Upper lobe of left lung (tissue), 6 donors: ENCODE measurements around the gene SOX13. TPM values are rescaled to one million over a fixed set of nuclear protein-coding genes. Genes with fewer than 3 reads are reported as not detected.
A peak's percentile ranks its signal among the peaks of the same experiment; 100 is the strongest.
"Not testable (repeated sequence)": the region's sequence is repeated elsewhere in the genome, so short reads cannot be mapped to it uniquely, and the experiment has no call there.

Source experiments
- ATAC-seq, 2 donors: fragments of 200-7000 bp; cut with Tn5 transposase; one replicate each; pipeline ENCODE4 v1.9.1; 2022; ENCODE audit warnings: mild to moderate bottlenecking in 2 of 2, moderate library complexity in 2 of 2; ENCODE audit not compliant: low FRiP score in 2 of 2
- DNase-seq, 2 donors: peaks; one replicate each; pipeline ENCODE4 v3.0.0-alpha.2; 2019 to 2020
- H3K27ac ChIP-seq, 4 donors: fragments of 200-600 bp; sonication (generic); one replicate each; pipeline ENCODE4 v1.5.1; 2016 to 2019
- H3K27me3 ChIP-seq, 4 donors: fragments of 200-600 bp; sonication (generic); one replicate each; pipeline ENCODE4 v1.5.1; 2017 to 2019
- H3K36me3 ChIP-seq, 4 donors: fragments of 200-600 bp; sonication (generic); one replicate each; pipeline ENCODE4 v1.5.1; 2016 to 2019
- H3K4me1 ChIP-seq, 4 donors: fragments of 200-600 bp; sonication (generic); one replicate each; pipeline ENCODE4 v1.5.1; 2018 to 2019
- H3K4me3 ChIP-seq, 4 donors: fragments of 200-600 bp; sonication (generic); one replicate each; pipeline ENCODE4 v1.5.1; 2017 to 2019; ENCODE audit warnings: mild to moderate bottlenecking in 2 of 4, moderate library complexity in 1 of 4
- H3K9me3 ChIP-seq, 4 donors: fragments of 200-600 bp; sonication (generic); one replicate each; pipeline ENCODE4 v1.5.1; 2018 to 2019
- EP300 ChIP-seq, 4 donors: sonication (generic); formaldehyde crosslinking; IDR thresholded peaks; one replicate each; pipeline ENCODE4 v1.5.1; 2017; ENCODE audit warnings: antibody characterized with exemption in 4 of 4, control low read depth in 2 of 4
- POLR2A ChIP-seq, 4 donors: fragments of 450-650 bp; IDR thresholded peaks; one replicate each; pipeline ENCODE4 v1.5.1; 2016 to 2017; ENCODE audit warnings: antibody characterized with exemption in 4 of 4, mild to moderate bottlenecking in 2 of 4
- POLR2AphosphoS5 ChIP-seq, 2 donors: sonication (generic); formaldehyde crosslinking; IDR thresholded peaks; one replicate each; pipeline ENCODE4 v1.5.1; 2017; ENCODE audit warnings: antibody characterized with exemption in 2 of 2
- whole genome bisulfite sequencing, 2 donors: methylation state at CpG; one replicate each; pipeline ENCODE4 v1.1.5; 2017 to 2018; 5-methylcytosine and 5-hydroxymethylcytosine counted together
- total RNA-seq, 6 donors: library from RNA; depleted of rRNA in 4 of 6; stranded (reverse); fragments of >200 nt in 4 of 6; gene quantifications; one replicate each; pipeline versions ENCODE4 v1.1.0 to v1.2.1, GENCODE V29; 2016 to 2021
- TF ChIP-seq, protein P1 (sequence below), 6 experiments: fragments of 450-650 bp in 4 of 6; fragments of 200-600 bp in 2 of 6; sonication (generic) in 2 of 6; IDR thresholded peaks; one replicate each; pipeline ENCODE4 v1.5.1; 2016 to 2019; ENCODE audit warnings: antibody characterized with exemption in 6 of 6
- donor health status: DM: no; HTN: no; CAD: no; lungs with moderate emphysema.
- donor health status: DM: no; HTN: yes; CAD: no; lungs with severe emphysema.

Gene SOX13
- total RNA-seq, 6 donors from 2014 or later = 33.8 to 76.5 (median 63.9) TPM

DNA sequence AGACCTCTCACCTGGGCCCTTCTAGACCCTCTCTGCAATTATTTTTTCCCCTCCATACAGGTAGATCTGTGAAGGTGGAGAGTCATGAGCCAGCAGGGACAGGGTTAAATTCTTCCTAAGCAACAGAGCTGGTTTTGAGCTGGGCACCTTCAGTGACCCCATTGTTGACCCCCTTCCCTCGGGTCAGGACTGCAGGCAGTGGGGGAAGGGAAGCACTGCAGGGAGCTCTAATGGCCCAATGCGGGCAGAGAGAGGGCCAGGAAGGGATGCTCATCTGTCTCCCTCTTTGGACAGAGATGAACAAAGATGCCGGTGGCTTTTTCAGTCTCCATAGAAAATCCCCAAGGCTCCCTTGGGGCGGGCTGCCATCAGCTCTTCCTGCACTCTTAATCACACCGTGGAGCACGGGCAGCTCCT is 21.4 kb downstream of the SOX13 start:
- Histone ChIP-seq H3K27me3 (no peaks in the 10 kb centered on the region), H3K9me3 (no peaks in the 10 kb centered on the region), H3K36me3 (no peaks in the 10 kb centered on the region), H3K4me1 (peaks cover 68 to 79% (median 71%) of the 10 kb centered on the region in 4 donors), H3K27ac (peak overlapping the region; percentile 28 to 92 (median 82)), H3K4me3 (no peak overlapping the region)
- no peak for ATAC-seq
- DNase-seq = no peak
- no peak for TF ChIP-seq POLR2AphosphoS5 (IDR thresholded peaks at IDR 0.05)
- no peak for TF ChIP-seq POLR2A (IDR thresholded peaks at IDR 0.05)
- 25 to 48% methylated on average over 5 to 6 of the region's 6 CpGs for WGBS, 2 donors

DNA sequence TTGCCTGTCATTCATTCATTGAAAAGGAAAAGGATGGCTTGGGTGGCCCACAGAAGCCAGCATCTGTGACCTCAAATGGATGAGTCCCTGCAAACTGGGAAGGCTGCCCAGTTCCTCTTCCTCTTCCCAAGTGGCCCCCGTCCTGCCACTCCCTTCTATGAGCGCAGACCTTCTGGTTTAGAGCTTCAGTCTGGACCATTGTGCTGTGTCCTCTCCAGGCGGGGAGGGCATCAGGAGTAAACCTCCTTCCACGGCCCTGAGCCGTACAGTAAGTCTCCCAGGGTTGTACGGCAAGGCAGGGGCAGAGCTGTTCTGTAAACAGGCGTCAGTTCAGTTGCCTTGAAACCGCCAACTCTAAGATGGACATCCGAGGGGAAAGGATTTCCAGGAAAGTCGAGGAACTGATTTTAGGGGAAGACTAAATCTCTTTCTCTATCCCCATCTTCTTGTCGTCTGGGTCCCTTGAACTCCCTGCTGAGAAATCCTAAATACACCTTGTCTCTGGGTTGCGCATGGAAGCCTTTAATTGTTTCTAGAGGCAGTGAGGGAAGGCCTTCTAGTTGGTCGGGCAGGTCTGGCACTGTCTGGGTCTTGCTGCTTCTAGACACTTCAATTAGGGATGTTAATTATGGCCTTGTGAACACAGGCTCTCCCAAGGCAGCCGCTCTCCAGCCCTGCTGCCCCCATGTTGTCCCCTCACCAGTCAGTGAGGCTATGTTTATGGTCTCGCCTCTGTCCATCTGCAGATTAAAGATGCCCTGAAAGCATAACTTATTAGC is 22.1 kb downstream of the SOX13 start:
- DNase-seq (peak in 1 of 2 donors; percentile 62), ATAC-seq (peak; percentile 20 to 50)
- 65% methylated on average over 14 to 15 of the region's 15 CpGs for WGBS, 2 donors
- no peaks in the 10 kb centered on the region for H3K27me3 ChIP-seq
- TF ChIP-seq EP300 (IDR thresholded peaks at IDR 0.05) = peak in 1 of 4 donors; percentile 25
- no peak for TF ChIP-seq POLR2A (IDR thresholded peaks at IDR 0.05)
- TF ChIP-seq POLR2AphosphoS5 (IDR thresholded peaks at IDR 0.05) = peak; percentile 54 to 63
- no peak overlapping the region for H3K4me3 ChIP-seq
- peaks cover 61 to 75% (median 65%) of the 10 kb centered on the region in 4 donors for H3K4me1 ChIP-seq
- no peaks in the 10 kb centered on the region for H3K9me3 ChIP-seq
- peak overlapping the region in 3 of 4 donors; percentile 73 to 92 (median 92) for H3K27ac ChIP-seq
- no peaks in the 10 kb centered on the region for H3K36me3 ChIP-seq

GRCh38 chr1:204096931-204097330 is 24.0 kb downstream of the SOX13 start:
- TF ChIP-seq EP300 (IDR thresholded peaks at IDR 0.05) (no peak), POLR2AphosphoS5 (IDR thresholded peaks at IDR 0.05) (no peak), POLR2A (IDR thresholded peaks at IDR 0.05) (no peak)
- TF ChIP-seq, protein P1, sequence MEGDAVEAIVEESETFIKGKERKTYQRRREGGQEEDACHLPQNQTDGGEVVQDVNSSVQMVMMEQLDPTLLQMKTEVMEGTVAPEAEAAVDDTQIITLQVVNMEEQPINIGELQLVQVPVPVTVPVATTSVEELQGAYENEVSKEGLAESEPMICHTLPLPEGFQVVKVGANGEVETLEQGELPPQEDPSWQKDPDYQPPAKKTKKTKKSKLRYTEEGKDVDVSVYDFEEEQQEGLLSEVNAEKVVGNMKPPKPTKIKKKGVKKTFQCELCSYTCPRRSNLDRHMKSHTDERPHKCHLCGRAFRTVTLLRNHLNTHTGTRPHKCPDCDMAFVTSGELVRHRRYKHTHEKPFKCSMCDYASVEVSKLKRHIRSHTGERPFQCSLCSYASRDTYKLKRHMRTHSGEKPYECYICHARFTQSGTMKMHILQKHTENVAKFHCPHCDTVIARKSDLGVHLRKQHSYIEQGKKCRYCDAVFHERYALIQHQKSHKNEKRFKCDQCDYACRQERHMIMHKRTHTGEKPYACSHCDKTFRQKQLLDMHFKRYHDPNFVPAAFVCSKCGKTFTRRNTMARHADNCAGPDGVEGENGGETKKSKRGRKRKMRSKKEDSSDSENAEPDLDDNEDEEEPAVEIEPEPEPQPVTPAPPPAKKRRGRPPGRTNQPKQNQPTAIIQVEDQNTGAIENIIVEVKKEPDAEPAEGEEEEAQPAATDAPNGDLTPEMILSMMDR (IDR thresholded peaks at IDR 0.05) = no peak
- 69 to 75% methylated on average over 3 of the region's 3 CpGs for WGBS, 2 donors
- H3K36me3 ChIP-seq = no peaks in the 10 kb centered on the region
- H3K9me3 ChIP-seq = no peaks in the 10 kb centered on the region
- H3K4me3 ChIP-seq = no peak overlapping the region
- H3K27me3 ChIP-seq = no peaks in the 10 kb centered on the region
- H3K27ac ChIP-seq = peak overlapping the region in 3 of 4 donors; percentile 26 to 70 (median 52)
- no peak for DNase-seq
- peaks cover 56 to 75% (median 66%) of the 10 kb centered on the region in 4 donors for H3K4me1 ChIP-seq
- no peak for ATAC-seq

GRCh38 chr1:204098683-204099082 is 25.8 kb downstream of the SOX13 start:
- WGBS, 2 donors = 85 to 91% methylated on average over 4 of the region's 4 CpGs
- Histone ChIP-seq H3K4me1 (peaks cover 57 to 77% (median 66%) of the 10 kb centered on the region in 4 donors), H3K27me3 (no peaks in the 10 kb centered on the region), H3K27ac (peak overlapping the region in 3 of 4 donors; percentile 48 to 85 (median 56)), H3K36me3 (no peaks in the 10 kb centered on the region), H3K9me3 (no peaks in the 10 kb centered on the region), H3K4me3 (no peak overlapping the region)
- TF ChIP-seq, protein P1 (IDR thresholded peaks at IDR 0.05) = no peak
- TF ChIP-seq EP300 (IDR thresholded peaks at IDR 0.05) = no peak
- TF ChIP-seq POLR2AphosphoS5 (IDR thresholded peaks at IDR 0.05) = no peak
- TF ChIP-seq POLR2A (IDR thresholded peaks at IDR 0.05) = no peak
- ATAC-seq (no peak), DNase-seq (no peak)

- H3K4me3 ChIP-seq, H3K9me3 ChIP-seq, ATAC-seq, DNase-seq, H3K36me3 ChIP-seq, H3K27me3 ChIP-seq: not testable (repeated sequence)
- WGBS, 2 donors = 77 to 83% methylated on average over 2 of the region's 2 CpGs
- Histone ChIP-seq H3K27ac (peak overlapping the region; percentile 21 to 85 (median 80)), H3K4me1 (peaks cover 57 to 78% (median 65%) of the 10 kb centered on the region in 4 donors)
Observed at GRCh38 chr1:204099754-204100153, 26.8 kb downstream of the SOX13 start.

DNA sequence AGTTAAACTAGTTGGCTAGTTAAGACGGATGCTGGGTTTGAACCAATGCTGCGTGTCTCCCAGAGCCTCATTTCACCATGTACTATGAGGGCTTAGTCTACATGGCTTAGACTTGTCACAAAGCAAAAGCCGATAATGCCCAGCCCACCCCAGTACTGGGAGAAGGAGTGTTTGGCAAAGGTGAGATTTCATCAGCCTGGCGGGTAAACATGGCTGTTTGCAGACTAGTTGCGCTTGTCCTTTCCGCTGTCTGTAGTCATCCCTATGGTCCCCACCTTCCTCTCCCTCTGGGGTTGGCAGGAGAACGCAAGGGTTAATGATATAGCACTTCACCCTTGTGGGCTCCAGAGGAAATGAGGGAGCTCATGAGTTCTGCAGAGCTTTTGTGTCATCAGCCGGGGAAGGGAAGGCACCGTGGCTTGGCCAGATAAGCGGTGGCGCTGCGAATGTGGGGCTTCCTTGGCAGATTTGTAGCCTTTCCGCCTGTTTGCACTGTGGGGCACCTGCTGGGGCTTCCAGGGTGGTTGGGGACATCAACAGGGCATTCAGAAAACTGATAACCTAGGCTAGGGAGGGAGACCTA is 29.2 kb downstream of the SOX13 start:
- no peaks in the 10 kb centered on the region for H3K36me3 ChIP-seq
- no peaks in the 10 kb centered on the region for H3K27me3 ChIP-seq
- WGBS, 2 donors = 37 to 43% methylated on average over 12 to 13 of the region's 13 CpGs
- no peak for ATAC-seq
- TF ChIP-seq, protein P1 (IDR thresholded peaks at IDR 0.05) = peak in 1 of 6 experiments; percentile 5
- no peak for TF ChIP-seq EP300 (IDR thresholded peaks at IDR 0.05)
- no peak for DNase-seq
- no peaks in the 10 kb centered on the region for H3K9me3 ChIP-seq
- H3K4me1 ChIP-seq = peaks cover 41 to 73% (median 59%) of the 10 kb centered on the region in 4 donors
- H3K27ac ChIP-seq = peak overlapping the region; percentile 79 to 85 (median 82)
- no peak overlapping the region for H3K4me3 ChIP-seq
